HG03159 (cell line): ENCODE measurements around the gene SLC8A1.

ENCODE experiments used
- ATAC-seq: cut with Tn5 transposase; IDR thresholded peaks from one replicate; pipeline ENCODE4 v1.9.1; 2021; ENCODE audit warnings: mild to moderate bottlenecking, moderate library complexity; ENCODE audit not compliant: unreplicated experiment

The SLC8A1 gene

DNA sequence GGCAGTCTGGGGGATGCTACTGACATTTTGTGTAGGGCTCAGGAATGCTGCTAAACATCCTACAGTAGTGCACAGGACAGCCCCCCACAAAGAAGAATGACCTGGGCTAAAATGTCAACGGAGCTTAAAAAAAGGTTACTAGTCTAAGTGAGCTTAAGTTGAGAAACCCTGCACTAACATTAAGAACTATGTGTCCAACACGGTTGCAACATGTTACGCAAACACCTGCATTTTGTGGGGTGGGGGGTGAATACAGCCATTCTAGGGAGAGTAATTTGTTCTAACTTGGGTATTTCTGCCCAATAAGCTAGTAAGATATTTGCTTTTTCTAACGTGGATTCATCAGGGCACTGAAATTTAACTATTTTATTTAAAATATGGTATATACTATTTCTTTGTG, 57.9 kb downstream of the SLC8A1 start:
- ATAC-seq = no peak

DNA sequence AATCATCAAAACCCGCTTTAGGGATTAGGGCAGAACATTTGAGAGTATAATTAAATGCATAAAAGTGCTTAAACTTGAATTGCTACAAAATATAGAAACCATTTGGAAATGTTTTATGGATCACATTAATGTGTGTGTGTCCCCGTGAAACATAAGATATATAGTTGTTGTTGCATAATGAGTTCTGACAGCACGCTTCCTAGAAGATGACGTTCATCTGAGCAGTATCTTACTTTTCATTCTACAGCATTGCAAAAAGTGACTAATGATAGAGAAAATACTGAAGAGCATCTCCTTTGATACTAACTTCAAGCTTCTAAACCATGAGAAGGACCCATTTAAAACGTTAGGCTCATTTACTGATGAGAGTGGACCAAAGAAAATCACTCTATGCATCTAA, 63.7 kb downstream of the SLC8A1 start:
- no peak for ATAC-seq

DNA sequence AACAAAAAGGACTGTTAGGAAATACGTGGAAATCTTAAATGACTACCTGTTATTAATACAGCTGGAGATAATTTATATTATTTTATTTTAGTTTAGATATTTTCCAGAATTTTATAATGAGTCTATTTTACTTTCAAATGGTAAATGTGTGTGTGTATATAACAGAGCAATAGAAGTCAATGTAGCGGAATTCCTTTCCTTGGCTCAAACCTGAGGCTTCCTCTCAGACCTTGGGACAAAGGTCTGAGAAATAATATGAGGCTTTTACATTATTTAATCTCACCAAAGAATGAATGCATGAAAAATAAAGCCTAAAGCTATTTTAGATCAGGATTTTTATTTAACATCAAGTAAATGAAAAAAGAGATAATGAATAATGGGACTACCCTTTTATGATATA, 65.7 kb downstream of the SLC8A1 start:
- no peak for ATAC-seq

DNA sequence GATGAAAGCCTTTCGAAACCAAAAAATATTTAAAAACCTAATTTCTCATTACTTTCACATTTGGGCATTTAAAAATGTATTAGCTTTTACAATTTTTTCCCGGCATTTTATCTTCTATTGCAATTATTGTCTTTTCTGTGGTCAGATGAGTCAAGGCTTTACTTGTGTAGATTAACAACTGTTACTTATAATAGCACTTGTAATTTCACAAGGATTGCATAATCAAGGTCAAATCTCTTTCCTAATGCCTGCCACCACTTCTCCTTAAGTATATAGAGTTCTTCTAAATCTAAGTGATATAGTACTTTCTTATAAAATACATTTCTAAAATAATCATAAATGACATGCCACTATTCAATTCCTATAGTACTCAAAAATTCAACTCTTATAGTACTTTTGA, 67.2 kb downstream of the SLC8A1 start:
- no peak for ATAC-seq

DNA sequence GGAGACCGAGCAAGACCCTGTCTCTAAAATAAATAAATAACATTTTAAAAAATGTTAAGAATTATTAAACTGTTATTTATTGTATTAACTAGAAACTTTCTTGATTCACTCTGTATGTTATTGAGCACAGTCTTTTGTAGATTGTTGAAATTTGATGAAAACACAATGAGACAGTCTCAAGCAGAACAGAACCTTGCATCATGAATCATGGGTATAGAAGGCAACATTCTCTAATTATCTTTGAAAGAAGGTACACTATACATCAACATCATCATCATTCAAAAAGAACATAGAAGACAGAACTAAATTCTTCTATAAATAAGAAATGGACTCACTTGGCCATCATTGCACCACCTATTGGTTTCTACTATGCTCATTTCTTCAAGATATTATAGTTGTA, 67.7 kb downstream of the SLC8A1 start:
- no peak for ATAC-seq

DNA sequence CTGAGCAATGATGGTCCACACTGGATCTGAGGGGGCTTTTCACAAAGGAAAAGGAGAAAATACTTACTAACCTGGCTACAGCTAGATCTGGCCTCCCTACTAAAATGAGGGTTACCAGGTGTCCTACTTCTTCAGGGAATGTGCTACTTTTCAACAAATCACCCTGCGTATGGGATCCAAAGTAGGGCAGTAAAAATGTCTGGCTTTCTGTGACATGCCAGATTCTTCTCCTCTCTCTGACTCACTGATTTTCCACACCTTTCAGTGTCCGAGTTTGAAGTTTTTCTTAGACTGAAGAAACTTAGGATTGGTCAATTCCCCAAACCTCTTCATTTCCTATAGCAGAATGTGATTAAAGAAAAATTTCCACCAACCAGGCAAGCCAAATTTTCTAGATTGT, 71.2 kb downstream of the SLC8A1 start:
- no peak for ATAC-seq

DNA sequence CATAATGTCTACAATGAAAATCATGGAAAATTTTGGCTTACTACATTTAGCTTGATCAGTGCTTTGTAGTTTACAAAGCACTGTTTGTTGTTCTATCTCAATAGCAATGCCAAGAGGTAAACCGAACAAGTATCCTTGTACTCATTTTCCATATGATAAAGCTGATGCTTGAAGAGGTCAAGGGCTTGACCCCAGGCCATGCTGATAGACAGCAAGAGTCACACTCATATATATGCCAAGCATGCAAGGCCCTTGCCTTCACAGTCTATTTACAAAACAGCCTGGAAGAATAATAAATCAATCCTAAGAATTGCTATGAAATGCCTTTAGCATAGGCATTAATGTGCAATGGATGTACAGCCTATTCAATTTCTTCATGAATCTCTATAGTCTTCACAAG, 71.8 kb downstream of the SLC8A1 start:
- ATAC-seq = no peak

DNA sequence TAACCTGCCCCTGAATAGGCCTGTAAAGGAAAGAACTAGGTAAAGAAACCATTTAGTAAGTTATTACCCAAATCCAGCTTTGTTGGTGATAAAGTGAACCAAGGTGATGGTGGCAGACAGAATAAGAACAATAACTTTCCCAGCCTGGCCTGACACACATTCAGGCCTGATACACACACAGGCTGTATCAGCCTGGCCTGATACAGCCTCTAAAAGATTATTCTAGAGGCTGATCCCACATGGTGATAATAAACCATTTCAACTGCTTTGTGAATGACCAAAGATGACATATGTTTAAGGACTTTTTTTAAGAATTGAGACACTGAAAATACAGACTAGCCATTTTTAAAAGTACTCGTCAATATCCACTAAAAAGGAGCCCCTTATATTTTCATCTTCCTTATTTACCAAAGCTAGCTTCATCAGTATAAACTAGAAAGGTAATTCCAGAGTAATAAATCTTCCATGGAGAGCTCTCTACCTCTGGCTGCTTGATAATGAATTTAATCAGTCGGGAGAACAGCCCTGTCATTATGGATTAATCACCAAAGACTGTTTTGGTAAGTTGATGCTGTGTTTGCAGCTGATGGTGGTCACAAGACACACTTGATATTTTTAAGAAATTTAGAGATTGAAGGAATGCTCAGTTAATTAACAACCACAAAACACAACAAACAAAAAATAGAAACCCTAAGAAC, 77.2 kb downstream of the SLC8A1 start:
- no peak for ATAC-seq

DNA sequence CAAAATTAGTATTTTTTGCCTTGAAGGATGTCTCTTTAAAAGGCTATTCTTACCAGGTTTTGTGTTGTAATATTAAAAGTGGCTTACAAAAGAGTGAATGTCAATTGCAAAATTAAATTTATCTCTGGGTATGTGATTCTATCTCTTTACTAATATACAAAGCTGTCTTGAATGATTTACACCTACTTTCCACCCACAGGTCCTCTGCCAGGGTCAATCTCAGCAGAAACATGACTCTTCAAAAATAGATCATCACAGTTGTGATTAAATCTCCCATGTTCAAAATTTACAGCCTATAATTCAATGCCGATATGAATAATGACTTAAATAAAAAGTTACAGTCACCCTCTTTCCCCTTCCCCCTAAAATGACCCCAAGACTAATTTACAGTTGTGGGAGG, 78.8 kb downstream of the SLC8A1 start:
- ATAC-seq = no peak

DNA sequence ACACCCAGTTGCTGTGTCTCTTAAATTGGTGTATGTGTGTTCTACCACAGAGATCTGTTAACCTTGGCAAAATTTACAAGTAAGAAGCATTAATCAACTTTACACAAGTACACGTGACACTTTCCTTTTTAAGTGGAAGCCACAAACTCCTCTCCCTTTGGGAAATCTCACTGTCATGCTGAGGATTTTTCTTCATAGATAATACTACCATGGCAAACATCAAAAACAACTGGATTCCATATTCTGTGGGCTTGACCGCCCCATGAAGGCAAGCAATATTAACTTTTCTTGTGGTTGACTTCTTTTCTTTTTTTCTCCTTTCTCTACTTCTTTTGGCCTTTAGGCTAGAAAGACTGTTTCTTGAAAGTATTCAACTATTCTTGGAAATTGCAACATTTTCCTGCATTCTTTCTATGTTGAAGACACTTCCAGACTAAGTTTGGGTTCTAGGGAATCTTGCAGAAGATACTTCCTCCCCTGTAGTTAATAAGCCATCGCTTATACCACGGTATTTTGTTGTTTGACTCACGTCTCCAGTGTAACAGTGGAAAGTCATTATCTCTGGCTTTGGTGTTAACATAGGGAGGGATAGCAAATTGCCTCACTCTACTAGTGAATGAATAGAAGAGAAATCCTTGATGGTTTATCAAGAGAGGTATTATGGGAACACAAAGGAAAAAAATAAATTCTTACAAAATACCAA, 79.5 kb downstream of the SLC8A1 start:
- no peak for ATAC-seq

DNA sequence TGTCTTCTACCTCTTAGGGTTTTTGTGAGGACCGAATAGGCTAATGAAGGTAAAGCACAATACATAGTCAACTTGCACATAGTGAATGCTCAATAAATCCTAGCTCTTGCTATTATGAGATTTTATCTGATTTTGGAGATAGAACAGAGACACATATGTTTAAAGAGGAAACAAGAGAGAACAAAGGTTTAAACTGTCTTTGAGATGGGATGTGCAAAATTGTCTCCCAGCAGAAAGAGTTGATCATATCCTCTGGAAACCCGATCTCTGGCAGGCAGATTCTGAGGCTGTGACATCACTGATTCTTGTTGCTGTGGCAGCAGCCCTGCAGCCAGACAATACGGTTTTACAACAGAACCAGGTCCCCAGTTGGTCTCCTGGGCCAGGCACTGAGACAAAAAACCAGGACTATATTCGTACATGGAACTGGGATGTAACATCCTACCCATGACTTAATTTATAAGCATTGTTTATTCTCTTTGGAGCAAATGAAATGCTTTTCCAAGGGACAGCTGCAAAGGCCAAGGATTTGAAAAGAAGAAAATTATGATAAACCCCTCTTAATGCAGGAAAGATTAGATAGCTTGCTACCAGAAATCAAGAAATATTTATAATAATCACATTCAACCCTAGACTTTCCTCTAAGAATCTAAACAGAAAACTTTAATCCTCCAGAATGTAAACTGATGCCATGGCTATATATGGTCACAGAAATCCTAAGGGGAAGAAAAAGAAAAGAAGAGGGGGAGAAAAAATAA, 80.2 kb downstream of the SLC8A1 start:
- no peak for ATAC-seq

DNA sequence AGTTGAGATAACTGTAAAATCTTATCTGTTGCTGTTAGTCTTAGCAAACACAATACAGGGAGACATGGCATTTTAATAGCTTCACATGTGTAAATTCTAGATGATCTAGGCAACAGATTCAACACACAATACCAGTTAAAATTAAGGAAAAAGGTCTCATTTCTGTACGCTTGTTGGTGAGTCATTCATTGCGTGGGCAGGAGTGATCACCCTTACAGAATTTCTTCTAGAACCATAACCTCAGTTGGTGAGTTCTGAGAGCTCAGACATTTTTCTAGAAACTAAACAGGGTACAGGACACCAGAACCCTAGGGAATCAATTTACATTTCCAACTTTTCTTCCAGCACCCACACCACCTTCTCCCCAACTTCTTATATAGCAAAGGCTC, 81.9 kb downstream of the SLC8A1 start:
- no peak for ATAC-seq

DNA sequence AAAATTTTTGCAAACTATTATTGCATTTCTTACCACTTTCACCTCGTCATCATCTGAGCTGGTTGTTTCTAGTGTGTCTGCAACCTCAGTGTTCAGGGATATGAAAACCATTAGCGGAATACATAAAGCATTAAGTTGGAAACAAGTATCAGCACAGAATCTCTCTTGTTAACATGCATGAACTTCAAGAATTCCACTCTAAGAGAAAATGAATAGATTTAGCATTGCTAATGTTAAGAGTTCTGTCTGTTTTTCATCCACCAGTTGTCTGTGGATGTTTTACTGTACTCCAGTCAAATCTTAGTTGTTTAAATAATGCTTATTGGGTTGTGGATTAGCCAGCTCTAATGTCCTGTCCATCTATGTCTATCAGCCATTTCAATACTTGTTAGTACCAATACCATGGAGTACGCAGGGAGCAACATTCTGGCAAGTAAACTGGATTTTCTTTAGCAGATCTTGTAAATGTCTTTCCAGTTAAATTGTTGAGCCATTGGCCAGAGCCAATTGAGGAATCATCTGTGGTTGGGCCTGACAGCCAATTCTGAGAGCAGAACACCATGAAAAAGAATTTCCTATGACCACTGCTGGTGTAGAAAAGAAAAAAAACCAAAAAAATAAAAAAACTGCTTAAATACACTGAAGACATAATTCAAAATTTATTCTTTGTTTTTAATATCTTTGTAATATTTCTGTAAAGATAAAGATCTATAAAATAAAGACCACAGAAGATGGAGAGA, 82.5 kb downstream of the SLC8A1 start:
- no peak for ATAC-seq

DNA sequence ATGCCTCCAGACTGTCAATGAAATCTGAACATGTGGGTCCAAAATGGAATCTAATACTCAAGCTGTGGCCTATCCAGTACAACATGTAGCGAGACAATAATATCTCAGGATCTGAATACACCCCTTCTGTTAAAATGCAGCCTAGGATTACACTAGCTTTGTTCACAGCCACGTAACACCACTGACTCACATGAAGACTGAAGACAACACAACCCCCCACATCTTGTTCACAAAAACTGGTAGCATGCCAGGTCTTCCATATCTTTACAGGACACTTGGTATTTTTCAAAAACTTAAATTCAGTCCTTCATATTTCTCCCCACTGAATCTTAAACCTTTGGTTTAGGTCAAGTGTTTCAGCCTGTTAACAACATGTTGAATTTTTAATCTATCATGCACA, 84.2 kb downstream of the SLC8A1 start:
- ATAC-seq = no peak

DNA sequence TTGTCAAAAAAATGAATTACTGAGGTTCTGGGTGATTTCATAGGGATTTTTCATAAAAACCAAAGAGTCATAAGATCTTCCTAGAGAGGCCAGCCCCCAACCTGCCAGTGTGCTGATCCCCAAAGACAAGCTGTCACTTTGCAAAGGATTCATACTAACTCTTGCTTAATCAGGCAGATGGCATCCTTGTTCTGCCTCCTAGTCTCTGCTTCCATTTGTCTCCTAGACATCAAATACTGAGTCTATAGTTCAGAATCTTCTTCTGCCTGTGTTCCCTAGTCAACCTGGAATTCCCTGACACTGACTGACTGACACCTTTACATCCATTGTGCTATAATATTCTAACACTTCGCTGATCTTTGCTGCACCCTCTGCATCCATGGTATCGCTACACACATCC, 84.9 kb downstream of the SLC8A1 start:
- no peak for ATAC-seq

DNA sequence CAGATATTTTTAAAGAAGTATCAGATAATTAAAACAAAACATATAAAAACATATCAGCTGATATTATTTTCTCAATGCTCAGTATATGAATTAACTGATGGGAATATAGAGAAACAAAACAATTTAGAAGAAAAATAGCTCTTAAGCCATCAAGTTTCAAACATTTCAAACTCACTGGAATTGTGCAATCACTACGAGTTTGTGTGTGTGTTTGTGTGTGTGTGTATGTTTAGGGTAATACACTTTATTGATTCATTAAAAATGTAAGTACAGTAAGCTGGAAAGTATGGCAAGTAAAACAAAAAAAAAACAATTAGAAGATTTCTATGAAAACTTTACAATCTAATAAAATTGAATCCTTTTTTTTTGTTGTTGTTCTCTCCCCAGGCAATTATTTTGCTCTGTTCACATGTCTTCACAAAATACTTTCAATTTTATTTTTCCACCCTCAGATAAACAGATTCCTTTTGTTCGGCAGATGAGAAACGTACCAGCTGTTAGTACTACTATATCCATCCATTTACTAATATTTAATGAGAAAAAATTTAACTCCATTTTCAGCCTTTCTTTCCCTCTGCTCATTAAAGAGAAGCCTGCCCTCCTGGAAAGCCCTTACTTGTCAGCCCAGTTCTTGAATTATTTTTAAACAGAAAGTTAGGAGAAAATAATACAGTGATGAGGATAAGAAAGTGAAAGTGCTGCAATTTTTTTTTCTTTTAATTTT, 87.6 kb downstream of the SLC8A1 start:
- ATAC-seq = no peak

DNA sequence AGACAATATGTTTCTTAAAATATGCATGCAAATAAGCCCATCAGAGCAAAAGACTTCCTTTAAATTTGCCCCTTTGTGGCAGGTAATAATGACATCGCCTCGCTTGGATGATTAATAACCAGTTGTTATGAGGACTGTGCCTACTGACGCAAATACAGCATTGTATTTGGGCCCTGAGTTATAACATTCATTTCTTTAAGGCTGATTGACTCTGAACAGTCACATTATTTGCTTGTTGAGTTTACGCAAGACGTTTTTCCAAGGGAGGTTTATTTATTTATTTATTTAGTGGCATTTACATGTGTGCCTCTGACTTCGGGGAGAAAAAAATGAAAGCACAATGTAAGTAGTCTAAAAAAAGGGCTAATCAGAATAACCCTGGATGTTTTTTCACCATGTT, 88.3 kb downstream of the SLC8A1 start:
- ATAC-seq = no peak

DNA sequence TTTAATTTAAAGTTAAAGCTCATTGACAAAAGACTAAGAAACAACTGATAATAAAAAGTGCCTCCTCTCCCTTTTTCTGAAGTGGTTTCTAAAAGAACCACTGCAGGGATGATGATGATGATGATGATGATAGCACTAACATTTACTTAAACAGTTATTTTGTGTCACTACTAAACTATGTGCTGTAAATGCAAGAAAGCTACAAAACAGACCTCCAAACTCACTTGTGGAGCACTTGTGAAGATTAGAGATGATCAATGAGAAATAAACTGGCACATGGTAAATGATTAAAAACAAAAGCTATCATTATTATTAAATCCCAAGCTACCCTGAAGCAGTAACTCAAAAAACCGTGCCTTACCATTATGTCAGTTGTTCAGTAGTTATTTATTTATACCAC, 88.7 kb downstream of the SLC8A1 start:
- ATAC-seq = no peak

DNA sequence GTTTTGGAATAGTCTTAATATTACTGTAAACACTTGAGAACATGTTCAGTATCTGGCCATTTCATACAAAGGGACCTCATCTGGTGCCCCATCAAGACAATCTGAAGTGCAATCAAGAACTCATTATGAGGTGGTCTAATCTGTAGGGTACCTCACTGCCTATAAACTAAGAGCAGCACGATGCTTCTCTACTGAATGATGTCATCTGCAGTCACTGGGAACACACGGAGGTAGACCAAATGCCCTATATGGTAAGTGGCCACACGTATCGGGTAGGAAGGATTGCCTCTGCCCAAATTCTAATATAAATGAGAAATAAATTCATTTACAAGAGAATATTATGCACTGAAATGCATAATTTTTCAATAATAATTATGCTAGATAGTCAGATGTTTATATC, 90.4 kb downstream of the SLC8A1 start:
- no peak for ATAC-seq

DNA sequence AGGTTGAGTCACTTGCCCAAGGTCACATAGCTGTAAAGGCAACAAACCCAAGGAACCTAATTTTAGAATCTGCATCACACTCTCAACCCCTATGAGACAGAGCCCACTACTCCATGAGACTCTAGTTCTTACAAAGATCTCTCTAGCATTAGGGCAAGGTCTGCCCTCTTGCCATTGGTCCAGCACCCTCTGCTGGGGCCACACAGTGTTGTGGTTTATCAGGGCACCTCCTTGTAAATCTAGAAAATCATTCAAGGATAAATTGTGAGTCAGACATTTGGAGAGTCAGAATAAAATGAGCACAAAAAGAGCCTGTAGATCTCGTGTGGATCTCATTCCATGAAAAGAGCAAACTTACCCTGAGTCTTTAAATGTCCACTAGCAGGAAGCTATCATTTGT, 91.2 kb downstream of the SLC8A1 start:
- no peak for ATAC-seq

DNA sequence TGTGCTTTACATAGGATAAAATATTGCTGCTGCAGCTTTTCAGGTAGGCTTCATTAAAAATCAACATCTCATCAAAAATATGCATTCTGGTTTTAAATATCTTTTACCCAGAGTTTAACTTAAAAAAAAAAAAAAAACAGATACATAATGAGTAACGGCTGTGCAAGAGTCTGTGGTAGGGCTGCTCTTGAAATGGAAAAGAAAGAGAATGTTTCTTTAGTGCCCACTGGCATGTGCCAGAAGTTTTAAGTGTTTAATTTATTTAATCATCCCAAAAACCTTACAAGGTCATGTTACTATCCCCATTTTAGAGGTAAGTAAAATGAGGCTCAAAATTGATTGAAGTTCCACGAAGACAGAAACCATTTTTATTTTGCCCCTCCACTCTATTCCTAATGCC, 92.1 kb downstream of the SLC8A1 start:
- no peak for ATAC-seq
